Endothelial cell of umbilical vein (primary cell): ENCODE measurements around the gene AP1S2.

ENCODE experiments used
- EZH2 ChIP-seq: IDR thresholded peaks from 2 replicates; pipeline ENCODE4 v1.6.1; 2012; ENCODE audit warnings: borderline replicate concordance, low read depth, mild to moderate bottlenecking, moderate library complexity, low read length, inconsistent platforms; ENCODE audit not compliant: severe bottlenecking
- FOS ChIP-seq: IDR thresholded peaks from 2 replicates; pipeline ENCODE4 v1.6.1; 2011; ENCODE audit warnings: mild to moderate bottlenecking, low read length, moderate library complexity, borderline replicate concordance; ENCODE audit not compliant: insufficient read depth
- JUN ChIP-seq: IDR thresholded peaks from 2 replicates; pipeline ENCODE4 v1.6.1; 2011; ENCODE audit warnings: borderline replicate concordance, low read depth; ENCODE audit not compliant: insufficient read length, insufficient read depth
- POLR2A ChIP-seq: IDR thresholded peaks from 2 replicates; pipeline ENCODE4 v1.6.1; 2012; ENCODE audit warnings: low read depth, mild to moderate bottlenecking, control low read depth, low read length
- TF ChIP-seq, protein P1 (sequence below), 2 donors: IDR thresholded peaks; 1 replicate in 1 of 2; 2 replicates in 1 of 2; pipeline ENCODE4 v1.5.1; 2011; ENCODE audit warnings: low read length in 2 of 2, mild to moderate bottlenecking in 2 of 2, moderate library complexity in 2 of 2, control low read depth in 1 of 2, inconsistent platforms in 1 of 2, low read depth in 1 of 2; ENCODE audit not compliant: insufficient read depth in 1 of 2; ENCODE audit errors: extremely low read depth in 1 of 2
- TF ChIP-seq, protein P2 (sequence below): IDR thresholded peaks from 2 replicates; pipeline ENCODE4 v1.6.1; 2011; ENCODE audit not compliant: insufficient read depth, insufficient read length

DNA sequence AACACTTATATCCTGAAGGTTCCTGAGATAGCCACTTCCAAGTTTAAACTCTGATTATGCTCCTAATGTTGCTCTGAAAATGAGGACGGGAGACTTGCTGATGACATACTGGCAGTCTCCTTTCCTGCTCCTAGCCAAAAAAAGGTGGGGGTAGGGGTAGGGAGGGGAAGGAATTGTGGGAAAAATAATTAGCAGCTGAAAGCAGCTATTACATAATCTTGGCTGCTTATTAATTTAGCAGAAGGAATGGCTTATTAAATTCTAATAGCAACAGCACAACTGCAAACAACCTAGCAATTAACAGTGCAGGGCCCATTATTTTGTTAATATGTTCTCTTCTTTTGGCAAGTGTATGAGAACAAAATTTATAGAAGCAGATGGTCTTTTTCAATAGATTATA, 2.0 kb upstream of the AP1S2 start:
- TF ChIP-seq POLR2A (no peak), EZH2 (no peak), FOS (no peak), JUN (no peak)
- TF ChIP-seq, protein P1, sequence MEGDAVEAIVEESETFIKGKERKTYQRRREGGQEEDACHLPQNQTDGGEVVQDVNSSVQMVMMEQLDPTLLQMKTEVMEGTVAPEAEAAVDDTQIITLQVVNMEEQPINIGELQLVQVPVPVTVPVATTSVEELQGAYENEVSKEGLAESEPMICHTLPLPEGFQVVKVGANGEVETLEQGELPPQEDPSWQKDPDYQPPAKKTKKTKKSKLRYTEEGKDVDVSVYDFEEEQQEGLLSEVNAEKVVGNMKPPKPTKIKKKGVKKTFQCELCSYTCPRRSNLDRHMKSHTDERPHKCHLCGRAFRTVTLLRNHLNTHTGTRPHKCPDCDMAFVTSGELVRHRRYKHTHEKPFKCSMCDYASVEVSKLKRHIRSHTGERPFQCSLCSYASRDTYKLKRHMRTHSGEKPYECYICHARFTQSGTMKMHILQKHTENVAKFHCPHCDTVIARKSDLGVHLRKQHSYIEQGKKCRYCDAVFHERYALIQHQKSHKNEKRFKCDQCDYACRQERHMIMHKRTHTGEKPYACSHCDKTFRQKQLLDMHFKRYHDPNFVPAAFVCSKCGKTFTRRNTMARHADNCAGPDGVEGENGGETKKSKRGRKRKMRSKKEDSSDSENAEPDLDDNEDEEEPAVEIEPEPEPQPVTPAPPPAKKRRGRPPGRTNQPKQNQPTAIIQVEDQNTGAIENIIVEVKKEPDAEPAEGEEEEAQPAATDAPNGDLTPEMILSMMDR (IDR thresholded peaks at IDR 0.05; ENCODE audit: extremely low read depth in 1 of 2, insufficient read depth in 1 of 2, low read depth in 1 of 2, low read length in 2 of 2) = no peak
- TF ChIP-seq, protein P2, sequence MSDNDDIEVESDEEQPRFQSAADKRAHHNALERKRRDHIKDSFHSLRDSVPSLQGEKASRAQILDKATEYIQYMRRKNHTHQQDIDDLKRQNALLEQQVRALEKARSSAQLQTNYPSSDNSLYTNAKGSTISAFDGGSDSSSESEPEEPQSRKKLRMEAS = no peak
